Mucosa of rectum (tissue), 2 donors: ENCODE results near the gene EIF4G3.
"Not testable (repeated sequence)": the region's sequence is repeated elsewhere in the genome, so short reads cannot be mapped to it uniquely, and the experiment has no call there.

Source experiments
- H3K27ac ChIP-seq, 2 donors: one replicate each; pipeline ENCODE4 v1.7.0; 2013; ENCODE audit warnings: inconsistent platforms in 2 of 2, low read depth in 2 of 2, low read length in 2 of 2
- H3K27me3 ChIP-seq, 2 donors: one replicate each; pipeline ENCODE4 v1.7.0; 2013; ENCODE audit warnings: low read length in 2 of 2; ENCODE audit not compliant: control insufficient read depth in 2 of 2, insufficient read depth in 2 of 2
- H3K36me3 ChIP-seq, 2 donors: one replicate each; pipeline ENCODE4 v1.7.0; 2013; ENCODE audit warnings: low read length in 2 of 2; ENCODE audit not compliant: control insufficient read depth in 2 of 2, insufficient read depth in 2 of 2
- H3K4me1 ChIP-seq, 2 donors: one replicate each; pipeline ENCODE4 v1.7.0; 2013; ENCODE audit warnings: low read length in 2 of 2, mild to moderate bottlenecking in 1 of 2; ENCODE audit not compliant: control insufficient read depth in 2 of 2, insufficient read depth in 2 of 2
- H3K4me3 ChIP-seq, 2 donors: one replicate each; pipeline ENCODE4 v1.7.0; 2013; ENCODE audit warnings: low read length in 2 of 2
- H3K9ac ChIP-seq, 2 donors: one replicate each; pipeline ENCODE4 v1.7.0; 2013; ENCODE audit warnings: low read length in 2 of 2, low read depth in 1 of 2, mild to moderate bottlenecking in 1 of 2
- H3K9me3 ChIP-seq, 2 donors: one replicate each; pipeline ENCODE4 v1.7.0; 2013; ENCODE audit warnings: low read length in 2 of 2; ENCODE audit not compliant: control insufficient read depth in 2 of 2
- donor health status: healthy.
- donor health status: Normal muscosa, but diverticular disease.

Gene EIF4G3

DNA sequence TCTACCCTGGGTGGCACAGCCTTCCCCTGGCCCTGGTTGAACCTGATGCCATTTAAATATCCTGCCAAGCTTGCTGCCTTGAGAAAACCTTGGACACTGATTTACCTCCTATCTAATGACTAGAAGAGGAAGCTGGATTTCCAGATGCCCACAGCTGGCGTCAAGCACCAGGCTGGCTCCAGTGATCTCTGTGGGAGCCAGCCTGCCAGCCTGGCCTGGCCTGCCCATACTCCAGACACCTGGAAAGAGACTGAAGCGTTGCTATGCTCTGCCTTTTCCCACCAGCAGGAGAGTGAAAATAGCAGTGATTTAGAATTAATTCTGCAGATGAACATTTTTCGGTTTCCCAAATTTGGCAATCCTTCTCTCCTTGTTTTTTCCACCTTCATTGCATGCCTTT lies 11.5 kb upstream of the EIF4G3 start:
- Histone ChIP-seq H3K4me1 (peaks cover 6 to 21% of the 10 kb centered on the region in 2 donors), H3K36me3 (no peaks in the 10 kb centered on the region), H3K9me3 (no peaks in the 10 kb centered on the region), H3K27me3 (no peaks in the 10 kb centered on the region), H3K27ac (no peak overlapping the region), H3K9ac (no peak overlapping the region), H3K4me3 (no peak overlapping the region)

- no peaks in the 10 kb centered on the region for H3K36me3 ChIP-seq
- H3K4me3 ChIP-seq, result no peak overlapping the region
- H3K27me3 ChIP-seq, result no peaks in the 10 kb centered on the region
- peaks cover 3 to 11% of the 10 kb centered on the region in 2 donors for H3K4me1 ChIP-seq
- H3K9me3 ChIP-seq, result no peaks in the 10 kb centered on the region
- H3K27ac ChIP-seq, result no peak overlapping the region
- H3K9ac ChIP-seq, result no peak overlapping the region
Observed at GRCh38 chr1:21185221-21185731, 8.6 kb upstream of the EIF4G3 start.

GRCh38 chr1:21184276-21184675 lies 7.6 kb upstream of the EIF4G3 start:
- Histone ChIP-seq H3K36me3 (no peaks in the 10 kb centered on the region), H3K9ac (no peak overlapping the region), H3K27me3 (no peaks in the 10 kb centered on the region), H3K27ac (no peak overlapping the region), H3K9me3 (no peaks in the 10 kb centered on the region), H3K4me1 (peaks cover 0 to under 1% of the 10 kb centered on the region in 2 donors), H3K4me3 (no peak overlapping the region)

DNA sequence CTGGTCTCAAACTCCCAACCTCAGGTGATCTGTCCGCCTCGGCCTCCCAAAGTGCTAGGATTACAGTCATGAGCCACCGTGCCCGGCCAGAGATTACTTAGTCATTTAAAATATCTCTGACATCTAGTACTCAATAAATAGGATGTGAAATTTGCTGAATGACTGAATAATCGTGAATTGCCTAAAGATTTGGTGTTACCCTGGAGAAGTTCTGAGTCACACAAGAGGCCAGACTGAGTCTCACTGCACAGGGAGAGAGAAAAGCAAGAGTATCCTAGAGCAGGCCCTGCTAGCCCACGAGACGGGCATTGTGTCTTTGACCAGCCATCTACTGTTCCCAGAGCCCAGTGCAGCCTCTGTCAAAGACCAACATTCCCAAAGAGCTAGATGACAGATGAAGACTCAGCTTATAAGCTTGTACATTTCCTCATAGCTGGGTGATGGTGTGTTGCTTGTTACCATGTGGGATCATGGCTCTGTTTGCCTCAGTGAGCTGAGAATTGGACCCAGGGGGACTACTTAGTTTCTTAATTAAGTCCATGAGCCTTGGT lies 5.6 kb upstream of the EIF4G3 start:
- H3K9me3 ChIP-seq, result no peaks in the 10 kb centered on the region
- no peaks in the 10 kb centered on the region for H3K36me3 ChIP-seq
- H3K9ac ChIP-seq, result no peak overlapping the region
- no peaks in the 10 kb centered on the region for H3K27me3 ChIP-seq
- H3K4me1 ChIP-seq, result peaks cover 1% of the 10 kb centered on the region in 2 donors
- H3K4me3 ChIP-seq, result no peak overlapping the region
- H3K27ac ChIP-seq, result no peak overlapping the region

DNA sequence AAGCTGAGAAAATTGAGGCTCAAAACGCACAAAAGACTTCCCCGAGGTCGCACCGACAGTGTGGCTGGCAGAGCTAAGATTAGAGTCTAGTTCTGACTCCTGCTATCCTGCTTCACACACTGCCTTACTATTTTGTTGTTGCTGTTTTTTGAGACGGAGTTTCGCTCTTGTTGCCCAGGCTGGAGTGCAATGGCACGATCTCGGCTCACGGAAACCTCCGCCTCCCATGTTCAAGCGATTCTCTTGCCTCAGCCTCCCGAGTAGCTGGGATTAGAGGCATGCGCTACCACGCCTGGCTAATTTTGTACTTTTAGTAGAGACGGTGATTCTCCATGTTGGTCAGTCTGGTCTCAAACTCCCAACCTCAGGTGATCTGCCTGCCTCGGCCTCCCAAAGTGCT lies 1.6 kb upstream of the EIF4G3 start:
- not testable (repeated sequence) for H3K36me3 ChIP-seq, H3K4me3 ChIP-seq, H3K9me3 ChIP-seq, H3K27me3 ChIP-seq, H3K27ac ChIP-seq, H3K9ac ChIP-seq
- H3K4me1 ChIP-seq, result peaks cover 4 to 18% of the 10 kb centered on the region in 2 donors

GRCh38 chr1:21175670-21176581 lies 771 bp downstream of the EIF4G3 start:
- Histone ChIP-seq H3K9ac (peak overlapping the region; percentile 89 to 90), H3K4me3 (peak overlapping the region; percentile 79 to 88), H3K27ac (peak overlapping the region; percentile 87 to 92), H3K36me3 (peaks cover 0 to 4% of the 10 kb centered on the region in 2 donors), H3K4me1 (peaks cover 4 to 18% of the 10 kb centered on the region in 2 donors), H3K9me3 (no peaks in the 10 kb centered on the region), H3K27me3 (no peaks in the 10 kb centered on the region)

DNA sequence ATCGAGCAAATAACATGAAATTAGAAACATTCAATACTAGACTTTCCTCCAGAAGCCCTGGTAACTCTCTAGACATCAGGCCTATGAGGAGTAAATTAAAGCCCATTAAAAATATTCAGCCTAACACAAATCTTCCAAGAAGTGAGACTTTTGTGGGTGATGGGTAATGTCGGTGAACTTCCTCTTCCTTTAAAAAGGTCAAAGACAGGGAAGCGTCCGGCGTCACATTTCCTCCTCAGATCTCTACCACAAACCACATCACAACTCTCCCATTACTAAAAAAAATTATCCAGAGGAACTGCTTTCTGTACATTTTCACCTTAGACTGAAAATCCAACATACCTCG lies 1.4 kb downstream of the EIF4G3 start:
- peaks cover 4 to 18% of the 10 kb centered on the region in 2 donors for H3K4me1 ChIP-seq
- H3K27ac ChIP-seq, result peak overlapping the region; percentile 87 to 92

GRCh38 chr1:21174654-21175323 lies 1.9 kb downstream of the EIF4G3 start:
- Histone ChIP-seq H3K4me1 (peaks cover 4 to 18% of the 10 kb centered on the region in 2 donors), H3K4me3 (peak overlapping the region; percentile 79 to 88), H3K9ac (peak overlapping the region; percentile 89 to 90), H3K36me3 (peaks cover 3 to 7% of the 10 kb centered on the region in 2 donors), H3K27me3 (no peaks in the 10 kb centered on the region), H3K27ac (peak overlapping the region; percentile 87 to 92), H3K9me3 (no peaks in the 10 kb centered on the region)

More for the DNA sequence above, 1.4 kb downstream of the EIF4G3 start:
- Histone ChIP-seq H3K36me3 (peaks cover 3 to 5% of the 10 kb centered on the region in 2 donors), H3K27me3 (no peaks in the 10 kb centered on the region), H3K9ac (peak overlapping the region; percentile 89 to 90), H3K4me3 (peak overlapping the region; percentile 79 to 88), H3K9me3 (no peaks in the 10 kb centered on the region)

GRCh38 chr1:21174230-21174629 lies 2.5 kb downstream of the EIF4G3 start:
- H3K9me3 ChIP-seq, result no peaks in the 10 kb centered on the region
- H3K4me1 ChIP-seq, result peaks cover 4 to 18% of the 10 kb centered on the region in 2 donors
- H3K9ac ChIP-seq, result peak overlapping the region; percentile 89 to 90
- H3K27me3 ChIP-seq, result no peaks in the 10 kb centered on the region
- H3K36me3 ChIP-seq, result peaks cover 3 to 7% of the 10 kb centered on the region in 2 donors
- peak overlapping the region; percentile 2 to 88 for H3K4me3 ChIP-seq
- H3K27ac ChIP-seq, result peak overlapping the region in 1 of 2 donors; percentile 87

- H3K4me3 ChIP-seq, H3K9ac ChIP-seq, H3K27me3 ChIP-seq, H3K27ac ChIP-seq, H3K9me3 ChIP-seq, H3K36me3 ChIP-seq: not testable (repeated sequence)
- H3K4me1 ChIP-seq, result peaks cover 4 to 18% of the 10 kb centered on the region in 2 donors
Observed at GRCh38 chr1:21173096-21173495, 3.6 kb downstream of the EIF4G3 start.
